Progenitor cell of endocrine pancreas (in vitro differentiated cells): Measurements from ENCODE around the gene CDK4. TPM values are rescaled to one million over a fixed set of nuclear protein-coding genes. Genes with fewer than 3 reads are reported as not detected.
"Not testable (repeated sequence)": the region's sequence is repeated elsewhere in the genome, so short reads cannot be mapped to it uniquely, and the experiment has no call there.

Experiments
- DNase-seq: peaks from one replicate; pipeline ENCODE4 v3.0.0; 2021; ENCODE audit warnings: low spot score; ENCODE audit not compliant: unreplicated experiment
- H3K27ac Mint-ChIP-seq: 2 replicates; pipeline ENCODE4 v1.8.0; 2021; ENCODE audit warnings: mild to moderate bottlenecking, moderate library complexity, mixed read lengths
- H3K27me3 Mint-ChIP-seq: 2 replicates; pipeline ENCODE4 v1.8.0; 2021; ENCODE audit warnings: mixed read lengths
- H3K36me3 Mint-ChIP-seq: 2 replicates; pipeline ENCODE4 v1.8.0; 2022; ENCODE audit warnings: mixed read lengths; ENCODE audit not compliant: insufficient read depth
- H3K4me1 Mint-ChIP-seq: 2 replicates; pipeline ENCODE4 v1.8.0; 2021; ENCODE audit warnings: low read depth, mixed read lengths
- H3K4me3 Mint-ChIP-seq: 2 replicates; pipeline ENCODE4 v1.8.0; 2021; ENCODE audit warnings: low read depth, mild to moderate bottlenecking, moderate library complexity, mixed read lengths
- H3K9me3 Mint-ChIP-seq: 2 replicates; pipeline ENCODE4 v1.8.0; 2021; ENCODE audit warnings: low read depth, mixed read lengths
- CTCF ChIP-seq: fragments of 200-600 bp; sonication (generic); IDR thresholded peaks from one replicate; pipeline ENCODE4 v1.5.0; 2021; ENCODE audit warnings: antibody characterized with exemption, mild to moderate bottlenecking; ENCODE audit not compliant: unreplicated experiment
- total RNA-seq: library from RNA; stranded (reverse); gene quantifications from 2 replicates; pipeline ENCODE4 v1.2.1, GENCODE V29; 2021

Gene CDK4
- total RNA-seq, 1 donor from 2014 or later = 208 TPM

GRCh38 chr12:57722716-57723629, 29.1 kb downstream of the CDK4 start:
- Mint-ChIP-seq H3K4me3 (no peak overlapping the region), H3K9me3 (no peaks in the 10 kb centered on the region), H3K27ac (no peak overlapping the region), H3K36me3 (peaks cover 13% of the 10 kb centered on the region), H3K27me3 (peaks cover 48% of the 10 kb centered on the region), H3K4me1 (peaks cover 5% of the 10 kb centered on the region)
- no peak for DNase-seq
- TF ChIP-seq CTCF = no peak

- H3K9me3 Mint-ChIP-seq, DNase-seq, H3K4me3 Mint-ChIP-seq, H3K4me1 Mint-ChIP-seq, H3K27ac Mint-ChIP-seq: not testable (repeated sequence)
- peaks cover 39% of the 10 kb centered on the region for H3K27me3 Mint-ChIP-seq
- H3K36me3 Mint-ChIP-seq = peaks cover 14% of the 10 kb centered on the region
Measured at GRCh38 chr12:57721846-57722608, 30.1 kb downstream of the CDK4 start.

GRCh38 chr12:57720606-57721595, 31.2 kb downstream of the CDK4 start:
- Mint-ChIP-seq H3K27ac (no peak overlapping the region), H3K4me1 (no peaks in the 10 kb centered on the region)

GRCh38 chr12:57719777-57720605, 32.1 kb downstream of the CDK4 start:
- H3K4me3 Mint-ChIP-seq = no peak overlapping the region
- DNase-seq = no peak
- no peak for TF ChIP-seq CTCF
- H3K4me1 Mint-ChIP-seq = no peaks in the 10 kb centered on the region
- peaks cover 17% of the 10 kb centered on the region for H3K36me3 Mint-ChIP-seq
- H3K27me3 Mint-ChIP-seq = peaks cover 24% of the 10 kb centered on the region
- no peaks in the 10 kb centered on the region for H3K9me3 Mint-ChIP-seq
- H3K27ac Mint-ChIP-seq = no peak overlapping the region

More at GRCh38 chr12:57720606-57721595, 31.2 kb downstream of the CDK4 start:
- Mint-ChIP-seq H3K4me3 (no peak overlapping the region), H3K9me3 (no peaks in the 10 kb centered on the region), H3K36me3 (peaks cover 14% of the 10 kb centered on the region), H3K27me3 (peaks cover 31% of the 10 kb centered on the region)
- no peak for TF ChIP-seq CTCF
- no peak for DNase-seq
